Central memory CD8-positive, alpha-beta T cell (primary cell): ENCODE results near the gene ZDHHC9.

Experiments
- ATAC-seq: fragments of 150-1000 bp; cut with Tn5 transposase; replicated peaks from 2 replicates; pipeline ENCODE4 v1.10.0; 2022; ENCODE audit warnings: mild to moderate bottlenecking, moderate FRiP score, moderate number of reproducible peaks; ENCODE audit not compliant: poor library complexity, severe bottlenecking; ENCODE audit errors: extremely low read depth
- DNase-seq, 2 donors: peaks; one replicate each; pipeline ENCODE4 v3.0.0; 2021; ENCODE audit warnings: low spot score in 2 of 2
- H3K27ac Mint-ChIP-seq: one replicate; pipeline ENCODE4 v1.8.0; 2022; ENCODE audit warnings: low read depth, mild to moderate bottlenecking, moderate library complexity, mixed read lengths
- H3K27me3 Mint-ChIP-seq: one replicate; pipeline ENCODE4 v1.8.0; 2022; ENCODE audit warnings: mixed read lengths
- H3K36me3 Mint-ChIP-seq: one replicate; pipeline ENCODE4 v1.8.0; 2022; ENCODE audit warnings: mild to moderate bottlenecking, moderate library complexity, mixed read lengths; ENCODE audit not compliant: insufficient read depth
- H3K4me1 Mint-ChIP-seq: one replicate; pipeline ENCODE4 v1.8.0; 2022; ENCODE audit warnings: mixed read lengths
- H3K4me3 Mint-ChIP-seq: one replicate; pipeline ENCODE4 v1.8.0; 2022; ENCODE audit warnings: mild to moderate bottlenecking, moderate library complexity, mixed read lengths
- H3K9me3 Mint-ChIP-seq: one replicate; pipeline ENCODE4 v1.8.0; 2022; ENCODE audit warnings: mixed read lengths

Gene ZDHHC9

GRCh38 chrX:129790808-129791207, 52.9 kb downstream of the ZDHHC9 start:
- DNase-seq (no peak), ATAC-seq (no peak)
- peaks cover 75% of the 10 kb centered on the region for H3K36me3 Mint-ChIP-seq
- peaks cover 26% of the 10 kb centered on the region for H3K4me1 Mint-ChIP-seq
- no peaks in the 10 kb centered on the region for H3K27me3 Mint-ChIP-seq
- H3K9me3 Mint-ChIP-seq: no peaks in the 10 kb centered on the region
- H3K27ac Mint-ChIP-seq: no peak overlapping the region
- H3K4me3 Mint-ChIP-seq: no peak overlapping the region

DNA sequence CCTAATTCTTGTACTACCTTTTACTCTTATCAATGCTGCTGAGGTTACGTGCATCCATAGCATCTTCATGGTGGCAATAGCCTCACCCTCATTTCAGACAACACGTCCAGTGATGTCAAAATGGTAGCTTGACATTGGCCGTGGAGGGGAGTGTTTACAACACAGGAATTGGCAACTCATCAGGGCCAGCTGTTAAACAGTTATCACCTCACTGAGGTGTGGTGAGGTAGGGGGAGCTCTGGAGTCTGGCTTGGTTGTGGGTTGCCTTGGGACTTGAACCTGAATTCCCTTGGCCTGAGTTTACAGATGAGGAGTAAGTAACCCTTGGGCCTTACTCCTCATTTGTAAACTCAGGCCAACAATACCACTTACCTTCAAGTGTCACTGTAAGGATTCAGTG, 53.5 kb downstream of the ZDHHC9 start:
- Mint-ChIP-seq H3K36me3 (peaks cover 80% of the 10 kb centered on the region), H3K9me3 (no peaks in the 10 kb centered on the region), H3K27me3 (no peaks in the 10 kb centered on the region), H3K4me3 (no peak overlapping the region), H3K27ac (no peak overlapping the region), H3K4me1 (peaks cover 32% of the 10 kb centered on the region)
- ATAC-seq (no peak), DNase-seq (no peak)

DNA sequence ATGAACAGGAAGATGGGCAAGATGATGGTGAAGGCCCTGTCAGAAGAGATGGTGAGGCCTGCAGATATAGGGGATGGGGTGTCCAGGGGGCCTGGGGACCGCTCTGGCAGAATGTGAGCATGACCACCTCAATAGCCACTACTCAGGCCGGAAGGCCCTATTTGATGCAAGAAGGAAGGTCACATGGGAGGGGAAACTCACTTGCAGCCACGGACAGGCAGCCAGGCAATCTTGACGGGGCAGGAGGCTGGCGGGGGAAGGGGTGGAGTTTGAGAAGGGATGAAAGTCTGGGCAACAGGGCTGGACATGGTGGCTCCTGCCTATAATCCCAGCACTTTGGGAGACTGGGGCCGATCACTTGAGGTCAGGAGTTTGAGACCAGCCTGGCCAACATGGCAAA, 55.2 kb downstream of the ZDHHC9 start:
- no peaks in the 10 kb centered on the region for H3K27me3 Mint-ChIP-seq
- H3K4me3 Mint-ChIP-seq: peak overlapping the region; percentile 48
- H3K9me3 Mint-ChIP-seq: no peaks in the 10 kb centered on the region
- peaks cover 42% of the 10 kb centered on the region for H3K4me1 Mint-ChIP-seq
- H3K36me3 Mint-ChIP-seq: peaks cover 80% of the 10 kb centered on the region
- peak overlapping the region; percentile 91 for H3K27ac Mint-ChIP-seq
- ATAC-seq (no peak), DNase-seq (no peak)

GRCh38 chrX:129787336-129788055, 56.2 kb downstream of the ZDHHC9 start:
- no peak for ATAC-seq

DNA sequence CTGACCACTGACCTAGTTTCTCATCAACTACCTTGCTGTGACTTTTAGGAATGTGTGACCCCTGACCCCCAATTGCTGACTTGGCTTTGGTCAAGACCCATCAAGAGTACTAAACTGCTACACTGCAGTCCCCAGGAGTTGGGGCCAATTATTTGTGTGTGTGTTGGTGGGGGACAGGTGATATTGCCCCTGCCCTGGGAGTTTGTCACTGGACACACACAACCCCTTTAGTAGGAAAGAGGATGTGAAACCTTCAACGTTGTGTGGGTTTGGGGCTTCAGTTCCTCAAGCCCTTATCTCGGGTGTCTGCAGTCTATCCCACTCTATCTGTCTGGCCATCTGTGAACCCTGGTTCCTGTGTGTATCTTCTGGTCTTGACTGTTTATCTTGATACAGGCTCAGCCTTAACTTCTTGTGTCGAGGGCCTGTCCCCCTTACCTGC, 57.5 kb downstream of the ZDHHC9 start:
- H3K27me3 Mint-ChIP-seq: no peaks in the 10 kb centered on the region
- ATAC-seq (no peak), DNase-seq (no peak)

More at GRCh38 chrX:129787336-129788055, 56.2 kb downstream of the ZDHHC9 start:
- Mint-ChIP-seq H3K4me1 (peaks cover 51% of the 10 kb centered on the region), H3K27me3 (no peaks in the 10 kb centered on the region), H3K36me3 (peaks cover 83% of the 10 kb centered on the region), H3K27ac (peak overlapping the region; percentile 89), H3K4me3 (peak overlapping the region; percentile 91), H3K9me3 (no peaks in the 10 kb centered on the region)
- DNase-seq: no peak

GRCh38 chrX:129785160-129785947, 58.3 kb downstream of the ZDHHC9 start:
- ATAC-seq (no peak), DNase-seq (no peak)
- peak overlapping the region; percentile 62 for H3K27ac Mint-ChIP-seq
- no peaks in the 10 kb centered on the region for H3K27me3 Mint-ChIP-seq
- no peaks in the 10 kb centered on the region for H3K9me3 Mint-ChIP-seq
- H3K4me3 Mint-ChIP-seq: peak overlapping the region; percentile 91
- H3K36me3 Mint-ChIP-seq: peaks cover 77% of the 10 kb centered on the region
- H3K4me1 Mint-ChIP-seq: peaks cover 51% of the 10 kb centered on the region

More for the DNA sequence above, 57.5 kb downstream of the ZDHHC9 start:
- H3K4me1 Mint-ChIP-seq: peaks cover 51% of the 10 kb centered on the region
- peaks cover 83% of the 10 kb centered on the region for H3K36me3 Mint-ChIP-seq
- H3K9me3 Mint-ChIP-seq: no peaks in the 10 kb centered on the region
- peak overlapping the region; percentile 89 for H3K27ac Mint-ChIP-seq
- H3K4me3 Mint-ChIP-seq: peak overlapping the region; percentile 91

DNA sequence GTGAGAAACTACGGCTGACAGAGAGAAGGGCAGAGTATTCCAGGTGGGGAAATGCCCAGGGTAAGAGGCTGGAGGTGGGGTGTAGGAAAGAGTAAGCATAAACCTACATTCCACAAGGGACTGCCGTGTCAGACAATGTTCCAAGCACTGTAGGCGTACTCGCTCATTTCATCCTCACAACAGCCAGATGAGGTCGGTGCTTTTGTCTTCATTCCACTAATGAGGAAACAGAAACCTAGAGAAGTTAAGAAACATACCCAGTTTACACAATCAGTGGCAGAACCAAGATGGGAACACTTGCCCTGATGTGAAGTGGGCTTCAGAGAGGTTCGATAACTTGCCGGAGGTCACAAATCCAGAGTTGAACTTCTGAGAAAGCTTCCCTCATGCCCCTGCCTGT, 59.3 kb downstream of the ZDHHC9 start:
- Mint-ChIP-seq H3K36me3 (peaks cover 74% of the 10 kb centered on the region), H3K4me1 (peaks cover 53% of the 10 kb centered on the region)
- ATAC-seq: no peak

GRCh38 chrX:129783291-129783713, 60.4 kb downstream of the ZDHHC9 start:
- H3K9me3 Mint-ChIP-seq: no peaks in the 10 kb centered on the region
- H3K27me3 Mint-ChIP-seq: no peaks in the 10 kb centered on the region
- ATAC-seq (no peak), DNase-seq (no peak)
- peaks cover 57% of the 10 kb centered on the region for H3K4me1 Mint-ChIP-seq
- H3K27ac Mint-ChIP-seq: peak overlapping the region; percentile 81
- H3K4me3 Mint-ChIP-seq: peak overlapping the region; percentile 91
- peaks cover 64% of the 10 kb centered on the region for H3K36me3 Mint-ChIP-seq

More for the DNA sequence above, 59.3 kb downstream of the ZDHHC9 start:
- H3K27ac Mint-ChIP-seq: no peak overlapping the region
- no peak for DNase-seq
- H3K4me3 Mint-ChIP-seq: peak overlapping the region; percentile 91
- H3K9me3 Mint-ChIP-seq: no peaks in the 10 kb centered on the region
- H3K27me3 Mint-ChIP-seq: no peaks in the 10 kb centered on the region

GRCh38 chrX:129782706-129783105, 61.0 kb downstream of the ZDHHC9 start:
- H3K4me1 Mint-ChIP-seq: peaks cover 56% of the 10 kb centered on the region
- ATAC-seq (no peak), DNase-seq (no peak)
- no peaks in the 10 kb centered on the region for H3K9me3 Mint-ChIP-seq
- H3K27me3 Mint-ChIP-seq: no peaks in the 10 kb centered on the region
- peak overlapping the region; percentile 91 for H3K4me3 Mint-ChIP-seq
- peak overlapping the region; percentile 81 for H3K27ac Mint-ChIP-seq
- peaks cover 60% of the 10 kb centered on the region for H3K36me3 Mint-ChIP-seq

- no peak for ATAC-seq
- Mint-ChIP-seq H3K27ac (peak overlapping the region; percentile 80), H3K4me3 (peak overlapping the region; percentile 91), H3K4me1 (peaks cover 56% of the 10 kb centered on the region), H3K9me3 (no peaks in the 10 kb centered on the region), H3K27me3 (no peaks in the 10 kb centered on the region), H3K36me3 (peaks cover 53% of the 10 kb centered on the region)
- DNase-seq: no peak
Measured at GRCh38 chrX:129781680-129782495, 61.8 kb downstream of the ZDHHC9 start.

DNA sequence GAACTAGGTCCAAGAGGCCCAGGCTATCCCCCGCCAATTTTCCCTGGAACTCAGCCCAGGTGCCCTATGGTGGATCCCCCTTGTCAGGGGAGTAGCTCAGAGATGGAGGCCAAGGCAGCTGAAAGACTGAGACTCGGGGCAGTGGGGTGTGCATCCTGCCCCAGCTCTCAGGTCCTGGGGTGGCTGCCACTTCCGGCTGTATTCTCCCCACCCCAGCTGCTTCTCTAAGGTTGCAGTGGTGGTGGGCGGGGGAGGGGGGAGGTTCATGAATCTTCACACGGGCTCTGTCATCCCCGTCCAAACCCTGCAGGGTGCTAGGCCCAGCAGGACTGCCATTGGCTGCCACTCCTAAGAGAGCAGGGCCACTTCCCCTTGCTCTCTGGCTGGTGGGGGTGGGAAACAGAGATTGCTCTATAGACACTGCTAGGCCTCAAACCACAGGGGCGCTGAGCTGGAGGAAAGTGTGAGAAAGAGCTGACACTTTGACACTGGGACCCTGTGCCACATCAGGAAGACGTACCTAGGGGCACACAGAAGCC, 62.5 kb downstream of the ZDHHC9 start:
- Mint-ChIP-seq H3K9me3 (no peaks in the 10 kb centered on the region), H3K27ac (peak overlapping the region; percentile 80), H3K27me3 (no peaks in the 10 kb centered on the region), H3K4me1 (peaks cover 53% of the 10 kb centered on the region), H3K4me3 (peak overlapping the region; percentile 91), H3K36me3 (peaks cover 46% of the 10 kb centered on the region)
- DNase-seq (peak; percentile 38 to 82), ATAC-seq (peak; percentile 88)
